Measurements from ENCODE around the gene TMEM203. TPM values are rescaled to one million over a fixed set of nuclear protein-coding genes. Genes with fewer than 3 reads are reported as not detected.

TMEM203 gene
- total and polyA plus RNA-seq, 9 donors = 29.2 to 40.8 (median 37.5) TPM

GRCh38 chr9:137156567-137157375 is 48.7 kb downstream of the TMEM203 start:
- WGBS, 3 donors = 1 to 2% (median 2%) methylated on average over 51 to 65 of the region's 65 CpGs
- intact Hi-C loops (cut with DNase I) = no loop called here
- DNase-seq = no peak
- TF ChIP-seq POLR2A (IDR thresholded peaks at IDR 0.05) (no peak), EP300 (IDR thresholded peaks at IDR 0.05) (no peak), CTCF (IDR thresholded peaks at IDR 0.05) (no peak)
- peaks cover 4% of the 10 kb centered on the region for H3K4me1 ChIP-seq (ENCODE audit: insufficient read depth)
- H3K27ac ChIP-seq = no peak overlapping the region
- H3K9me3 ChIP-seq = no peaks in the 10 kb centered on the region
- H3K27me3 ChIP-seq = no peaks in the 10 kb centered on the region
- H3K36me3 ChIP-seq = no peaks in the 10 kb centered on the region
- no peak overlapping the region for H3K4me3 ChIP-seq

Small RNA genes within 50 kb of the gene (microRNA-seq; reads per million reads assigned to microRNA genes)
- 0 reads per million in 3 donors for gene MIR3621

Small RNA genes within 50 kb of the gene (small RNA-seq; reads per million reads assigned to genes)
- not detected for gene MIR3621

Other genes with a start within 250 kb of the TMEM203 start
Only the 30 nearest of the 31 such genes appear.
- 100 to 1,000 TPM in 2 of 7 donors, 10 to 100 TPM in 4, 1 to 10 TPM in 1; 5.8 to 191 (median 59.8) TPM for gene PTGDS, start 228.1 kb downstream of the TMEM203 start, total RNA-seq
- 10 to 100 TPM; 13.6 to 43.1 TPM for gene PTGDS, start 228.1 kb downstream of the TMEM203 start, polyA plus RNA-seq
- gene LCNL1, start 222.7 kb downstream of the TMEM203 start, total RNA-seq = 1 to 10 TPM in 2 of 7 donors, under 1 TPM in 4, not detected in 1; 0.25 to 1.6 (median 0.61) TPM
- gene LCNL1, start 222.7 kb downstream of the TMEM203 start, polyA plus RNA-seq = under 1 TPM; 0.17 to 0.19 TPM
- 10 to 100 TPM; 23.6 to 48.9 (median 37.5) TPM for gene PAXX, start 213.2 kb downstream of the TMEM203 start, total RNA-seq
- 10 to 100 TPM in 1 of 2 donors, 1 to 10 TPM in 1; 1.1 to 47.8 TPM for gene PAXX, start 213.2 kb downstream of the TMEM203 start, polyA plus RNA-seq
- 1 to 10 TPM in 3 of 7 donors, under 1 TPM in 2, not detected in 2; 0.57 to 6.5 (median 1.5) TPM for gene CLIC3, start 209.1 kb downstream of the TMEM203 start, total RNA-seq
- 1 to 10 TPM in 1 of 2 donors, not detected in 1; 1.1 TPM for gene CLIC3, start 209.1 kb downstream of the TMEM203 start, polyA plus RNA-seq
- 10 to 100 TPM in 5 of 7 donors, 1 to 10 TPM in 2; 5.8 to 26.9 (median 13.7) TPM for gene ABCA2, start 177.4 kb downstream of the TMEM203 start, total RNA-seq
- gene ABCA2, start 177.4 kb downstream of the TMEM203 start, polyA plus RNA-seq = 10 to 100 TPM in 1 of 2 donors, 1 to 10 TPM in 1; 2.0 to 10.5 TPM
- gene FUT7, start 173.6 kb downstream of the TMEM203 start, total RNA-seq = under 1 TPM in 1 of 7 donors, not detected in 6; 0.08 TPM
- gene FUT7, start 173.6 kb downstream of the TMEM203 start, polyA plus RNA-seq = under 1 TPM in 1 of 2 donors, not detected in 1; 0.07 TPM
- 100 to 1,000 TPM in 2 of 7 donors, 10 to 100 TPM in 5; 22.3 to 112 (median 49.9) TPM for gene NPDC1, start 159.5 kb downstream of the TMEM203 start, total RNA-seq
- 10 to 100 TPM in 1 of 2 donors, 1 to 10 TPM in 1; 2.1 to 67.9 TPM for gene NPDC1, start 159.5 kb downstream of the TMEM203 start, polyA plus RNA-seq
- gene ENTPD2, start 151.6 kb downstream of the TMEM203 start, total RNA-seq = 1 to 10 TPM in 4 of 7 donors, under 1 TPM in 3; 0.12 to 5.1 (median 1.0) TPM
- gene ENTPD2, start 151.6 kb downstream of the TMEM203 start, polyA plus RNA-seq = under 1 TPM; 0.32 to 0.82 TPM
- gene SAPCD2, start 135.1 kb downstream of the TMEM203 start, total RNA-seq = under 1 TPM in 5 of 7 donors, not detected in 2; 0.24 to 0.62 (median 0.37) TPM
- under 1 TPM; 0.10 to 0.15 TPM for gene SAPCD2, start 135.1 kb downstream of the TMEM203 start, polyA plus RNA-seq
- gene UAP1L1, start 128.1 kb downstream of the TMEM203 start, total RNA-seq = 1 to 10 TPM; 1.3 to 6.3 (median 4.1) TPM
- 1 to 10 TPM; 3.0 to 4.1 TPM for gene UAP1L1, start 128.1 kb downstream of the TMEM203 start, polyA plus RNA-seq
- 10 to 100 TPM; 30.2 to 55.1 (median 38.6) TPM for gene MAN1B1, start 118.7 kb downstream of the TMEM203 start, total RNA-seq
- gene MAN1B1, start 118.7 kb downstream of the TMEM203 start, polyA plus RNA-seq = 100 to 1,000 TPM in 1 of 2 donors, 10 to 100 TPM in 1; 44.0 to 109 TPM
- gene DPP7, start 90.9 kb downstream of the TMEM203 start, total RNA-seq = 100 to 1,000 TPM in 2 of 7 donors, 10 to 100 TPM in 5; 39.8 to 117 (median 95.6) TPM
- gene DPP7, start 90.9 kb downstream of the TMEM203 start, polyA plus RNA-seq = 10 to 100 TPM in 1 of 2 donors, 1 to 10 TPM in 1; 3.0 to 88.7 TPM
- gene GRIN1, start 66.5 kb downstream of the TMEM203 start, total RNA-seq = under 1 TPM in 1 of 7 donors, not detected in 6; 0.15 TPM
- gene GRIN1, start 66.5 kb downstream of the TMEM203 start, polyA plus RNA-seq = not detected
- 1 to 10 TPM in 1 of 7 donors, under 1 TPM in 1, not detected in 5; 0.23 to 3.0 TPM for gene LRRC26, start 35.6 kb downstream of the TMEM203 start, total RNA-seq
- gene LRRC26, start 35.6 kb downstream of the TMEM203 start, polyA plus RNA-seq = not detected
- not detected for gene TMEM210, start 33.6 kb downstream of the TMEM203 start, total RNA-seq
- not detected for gene TMEM210, start 33.6 kb downstream of the TMEM203 start, polyA plus RNA-seq
- 10 to 100 TPM; 23.1 to 61.5 (median 53.9) TPM for gene ANAPC2, start 17.1 kb downstream of the TMEM203 start, total RNA-seq
- gene ANAPC2, start 17.1 kb downstream of the TMEM203 start, polyA plus RNA-seq = 10 to 100 TPM in 1 of 2 donors, 1 to 10 TPM in 1; 8.0 to 38.4 TPM
- gene SSNA1, start 17.0 kb downstream of the TMEM203 start, total RNA-seq = 10 to 100 TPM; 34.5 to 60.7 (median 44.5) TPM
- gene SSNA1, start 17.0 kb downstream of the TMEM203 start, polyA plus RNA-seq = 10 to 100 TPM in 1 of 2 donors, 1 to 10 TPM in 1; 1.6 to 47.3 TPM
- 10 to 100 TPM in 6 of 7 donors, 1 to 10 TPM in 1; 6.6 to 18.4 (median 15.9) TPM for gene TPRN, start 4.9 kb downstream of the TMEM203 start, total RNA-seq
- 1 to 10 TPM in 1 of 2 donors, under 1 TPM in 1; 0.68 to 8.6 TPM for gene TPRN, start 4.9 kb downstream of the TMEM203 start, polyA plus RNA-seq
- gene NDOR1, start 52 bp upstream of the TMEM203 start, total RNA-seq = 10 to 100 TPM in 4 of 7 donors, 1 to 10 TPM in 3; 3.7 to 15.2 (median 11.3) TPM
- gene NDOR1, start 52 bp upstream of the TMEM203 start, polyA plus RNA-seq = 1 to 10 TPM; 1.1 to 7.2 TPM
- 1 to 10 TPM in 5 of 7 donors, under 1 TPM in 1, not detected in 1; 0.92 to 6.5 (median 3.3) TPM for gene RNF208, start 16.6 kb upstream of the TMEM203 start, total RNA-seq
- gene RNF208, start 16.6 kb upstream of the TMEM203 start, polyA plus RNA-seq = 1 to 10 TPM in 1 of 2 donors, not detected in 1; 2.3 TPM
- gene CYSRT1, start 19.5 kb upstream of the TMEM203 start, total RNA-seq = under 1 TPM in 4 of 7 donors, not detected in 3; 0.15 to 0.80 (median 0.33) TPM
- gene CYSRT1, start 19.5 kb upstream of the TMEM203 start, polyA plus RNA-seq = under 1 TPM in 1 of 2 donors, not detected in 1; 0.12 TPM
- gene RNF224, start 21.9 kb upstream of the TMEM203 start, total RNA-seq = under 1 TPM in 1 of 7 donors, not detected in 6; 0.92 TPM
- not detected for gene RNF224, start 21.9 kb upstream of the TMEM203 start, polyA plus RNA-seq
- under 1 TPM in 2 of 7 donors, not detected in 5; 0.15 to 0.46 TPM for gene SLC34A3, start 25.3 kb upstream of the TMEM203 start, total RNA-seq
- not detected for gene SLC34A3, start 25.3 kb upstream of the TMEM203 start, polyA plus RNA-seq
- 100 to 1,000 TPM in 6 of 7 donors, 10 to 100 TPM in 1; 88.0 to 234 (median 175) TPM for gene TUBB4B, start 35.6 kb upstream of the TMEM203 start, total RNA-seq
- 10 to 100 TPM; 62.8 to 88.6 TPM for gene TUBB4B, start 35.6 kb upstream of the TMEM203 start, polyA plus RNA-seq
- not detected for gene STPG3, start 45.6 kb upstream of the TMEM203 start, total RNA-seq
- not detected for gene STPG3, start 45.6 kb upstream of the TMEM203 start, polyA plus RNA-seq
- 10 to 100 TPM; 20.3 to 56.6 (median 44.5) TPM for gene NELFB, start 49.7 kb upstream of the TMEM203 start, total RNA-seq
- gene NELFB, start 49.7 kb upstream of the TMEM203 start, polyA plus RNA-seq = 10 to 100 TPM; 10.9 to 50.8 TPM
- 10 to 100 TPM in 4 of 7 donors, 1 to 10 TPM in 3; 6.4 to 16.3 (median 11.2) TPM for gene TOR4A, start 72.1 kb upstream of the TMEM203 start, total RNA-seq
- gene TOR4A, start 72.1 kb upstream of the TMEM203 start, polyA plus RNA-seq = 1 to 10 TPM in 1 of 2 donors, under 1 TPM in 1; 0.85 to 5.3 TPM
- gene NRARP, start 96.6 kb upstream of the TMEM203 start, total RNA-seq = 10 to 100 TPM in 1 of 7 donors, 1 to 10 TPM in 6; 1.3 to 13.8 (median 4.6) TPM
- gene NRARP, start 96.6 kb upstream of the TMEM203 start, polyA plus RNA-seq = 1 to 10 TPM; 2.6 to 3.4 TPM
- gene EXD3, start 217.5 kb upstream of the TMEM203 start, total RNA-seq = 10 to 100 TPM; 19.5 to 30.6 (median 26.2) TPM
- 10 to 100 TPM in 1 of 2 donors, 1 to 10 TPM in 1; 1.0 to 19.4 TPM for gene EXD3, start 217.5 kb upstream of the TMEM203 start, polyA plus RNA-seq
- 10 to 100 TPM in 5 of 7 donors, 1 to 10 TPM in 2; 8.5 to 18.5 (median 13.8) TPM for gene NOXA1, start 217.7 kb upstream of the TMEM203 start, total RNA-seq
- 1 to 10 TPM in 1 of 2 donors, not detected in 1; 7.1 TPM for gene NOXA1, start 217.7 kb upstream of the TMEM203 start, polyA plus RNA-seq

Measured in ovary (tissue), 9 donors.